NCI-H1417 (cell line): ENCODE measurements around the gene WDR82.
A peak's percentile ranks its signal among the peaks of the same experiment; 100 is the strongest.

Experiments
- DNase-seq, 3 experiments: peaks; one replicate each; lab custom pipeline; 2025; lab: John Stamatoyannopoulos, UW

Gene WDR82

DNA sequence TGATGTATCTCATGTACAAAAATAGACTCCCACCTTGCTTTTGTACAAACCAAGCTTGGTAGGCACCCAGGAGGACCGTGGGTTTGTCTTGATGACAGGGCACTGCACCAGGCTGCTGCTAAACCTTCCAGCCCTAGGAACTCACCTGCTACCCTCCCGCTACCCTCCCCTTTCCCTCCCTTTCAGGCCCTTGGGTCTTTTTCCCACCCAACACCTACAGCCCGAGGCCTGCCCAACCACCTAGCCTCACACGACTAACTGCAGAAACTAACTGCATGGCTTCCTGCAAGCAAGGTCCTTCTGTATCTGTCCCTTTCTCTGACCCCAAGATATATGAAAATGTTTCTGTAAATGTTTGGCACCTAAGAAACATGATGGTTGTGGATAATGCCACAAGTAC, 21.8 kb downstream of the WDR82 start:
- DNase-seq = no peak

DNA sequence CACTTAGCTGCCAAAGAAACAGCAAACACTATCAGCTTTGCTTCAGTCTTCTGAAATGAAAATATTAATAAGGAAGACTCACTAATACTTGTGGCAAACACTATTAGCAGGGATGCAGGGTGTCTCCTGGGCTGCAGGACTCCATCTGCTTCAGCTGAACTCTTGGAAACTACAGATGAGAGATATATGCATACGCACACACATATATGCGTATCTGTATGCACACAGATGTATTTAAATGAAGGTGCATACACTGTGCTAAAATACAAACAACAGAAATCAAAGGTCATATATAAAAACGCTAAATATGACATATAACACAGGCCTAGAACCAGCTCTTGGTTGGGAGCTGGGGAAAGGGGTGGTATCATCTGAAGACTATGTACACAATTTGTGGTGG, 22.3 kb downstream of the WDR82 start:
- no peak for DNase-seq

DNA sequence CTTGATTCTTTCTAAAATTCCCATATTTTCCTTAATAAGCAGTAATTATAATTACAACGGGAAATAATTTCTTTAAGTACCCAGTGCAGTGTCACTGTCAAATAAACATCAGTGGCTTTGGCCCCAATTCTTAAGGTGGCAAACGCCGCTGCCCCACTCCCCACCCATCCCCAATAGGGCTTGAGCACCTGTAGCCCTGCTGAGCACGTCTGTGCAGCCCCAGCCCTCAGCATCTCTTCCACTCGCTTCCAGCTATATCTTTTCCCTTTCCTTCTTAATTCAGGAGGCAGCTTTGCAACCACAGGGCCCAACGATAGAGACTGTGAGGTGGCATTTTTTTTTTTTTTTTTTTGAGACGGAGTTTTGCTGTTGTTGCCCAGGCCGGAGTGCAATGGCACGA, 23.8 kb downstream of the WDR82 start:
- no peak for DNase-seq

DNA sequence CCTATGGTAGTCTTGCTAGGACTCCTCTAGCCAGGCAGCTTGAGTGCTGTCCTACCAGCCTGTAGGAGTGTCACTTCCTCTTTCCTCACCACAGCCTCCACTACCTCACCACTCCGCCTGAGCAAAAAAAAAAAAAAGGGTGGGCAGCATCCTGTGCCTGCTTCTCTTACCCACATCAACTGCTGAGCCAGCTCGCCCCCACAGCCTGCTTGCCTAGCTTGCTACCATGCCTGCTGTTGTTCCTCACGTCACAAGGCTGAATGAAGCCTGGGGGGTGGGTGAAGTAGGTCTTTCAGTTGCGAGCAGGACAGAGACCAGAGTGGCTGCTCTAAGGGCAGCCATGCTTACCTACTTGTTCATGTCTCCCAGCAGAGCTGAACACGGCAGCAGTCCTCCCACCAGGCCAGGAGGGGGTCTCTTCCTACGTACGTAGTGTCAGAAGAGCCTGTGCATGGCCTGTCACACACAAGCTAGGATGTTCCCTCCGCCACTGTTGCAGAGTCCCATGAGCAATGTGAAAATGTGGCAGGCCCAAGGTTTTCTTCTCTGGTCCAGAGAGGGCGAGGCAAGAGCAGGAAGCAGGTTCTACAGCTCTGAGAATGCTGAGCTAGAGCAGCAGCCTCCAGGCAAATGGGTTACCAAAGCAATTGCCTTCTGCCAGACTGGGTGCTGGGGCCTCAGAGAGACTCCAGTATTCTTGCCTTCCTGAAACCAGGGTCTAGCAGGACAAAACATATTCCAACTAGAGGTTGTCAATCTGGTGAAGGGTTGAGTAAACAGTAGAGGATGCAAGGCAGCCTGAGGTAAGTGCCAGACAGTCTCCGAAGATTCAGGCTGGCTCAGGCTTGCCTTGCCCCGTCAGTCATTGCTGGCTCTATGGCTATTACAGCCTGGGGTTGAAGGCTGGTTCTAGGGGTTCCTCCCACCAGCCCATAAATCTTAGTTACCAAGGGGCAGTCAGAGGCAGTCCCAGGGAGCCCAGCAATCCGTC, 24.8 kb downstream of the WDR82 start:
- DNase-seq = no peak

DNA sequence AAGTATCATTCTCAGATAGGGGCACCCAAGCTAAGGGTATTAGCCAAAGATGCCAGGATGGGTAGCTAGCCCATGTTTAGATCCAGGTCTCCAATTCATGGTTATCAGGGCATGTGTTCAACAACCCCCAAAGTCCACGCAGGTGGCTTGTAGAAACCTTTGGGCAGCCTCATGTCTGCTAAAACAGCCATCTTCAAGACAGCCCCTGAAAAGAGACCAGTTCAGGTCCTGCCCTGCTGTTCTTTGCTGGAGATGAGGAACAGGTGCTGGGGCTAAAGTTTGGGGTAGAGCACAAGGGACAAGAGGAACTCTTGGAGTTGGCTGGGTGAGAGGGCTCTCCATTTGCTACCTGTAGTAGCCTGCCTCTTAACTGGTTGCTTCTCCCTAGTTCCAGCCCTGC, 28.3 kb downstream of the WDR82 start:
- DNase-seq = no peak

DNA sequence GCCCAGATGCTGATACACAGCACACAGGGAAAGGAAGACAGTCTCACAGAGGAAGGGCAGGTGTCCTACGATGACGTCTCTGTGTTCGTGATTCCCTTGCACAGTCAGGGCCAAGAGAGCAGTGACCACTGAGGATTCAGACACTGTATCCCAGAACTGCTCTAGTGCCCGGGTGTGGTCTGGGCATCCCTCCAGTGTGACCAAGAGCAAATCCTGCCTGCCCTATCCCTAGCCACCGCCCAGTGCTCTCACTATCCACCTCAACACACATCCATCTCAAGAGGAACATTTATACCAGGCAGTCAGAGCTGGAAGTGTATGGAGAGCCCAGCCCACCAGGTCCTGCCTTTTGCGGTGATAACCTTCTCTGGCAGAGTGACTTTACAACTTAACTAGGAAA, 28.8 kb downstream of the WDR82 start:
- no peak for DNase-seq

DNA sequence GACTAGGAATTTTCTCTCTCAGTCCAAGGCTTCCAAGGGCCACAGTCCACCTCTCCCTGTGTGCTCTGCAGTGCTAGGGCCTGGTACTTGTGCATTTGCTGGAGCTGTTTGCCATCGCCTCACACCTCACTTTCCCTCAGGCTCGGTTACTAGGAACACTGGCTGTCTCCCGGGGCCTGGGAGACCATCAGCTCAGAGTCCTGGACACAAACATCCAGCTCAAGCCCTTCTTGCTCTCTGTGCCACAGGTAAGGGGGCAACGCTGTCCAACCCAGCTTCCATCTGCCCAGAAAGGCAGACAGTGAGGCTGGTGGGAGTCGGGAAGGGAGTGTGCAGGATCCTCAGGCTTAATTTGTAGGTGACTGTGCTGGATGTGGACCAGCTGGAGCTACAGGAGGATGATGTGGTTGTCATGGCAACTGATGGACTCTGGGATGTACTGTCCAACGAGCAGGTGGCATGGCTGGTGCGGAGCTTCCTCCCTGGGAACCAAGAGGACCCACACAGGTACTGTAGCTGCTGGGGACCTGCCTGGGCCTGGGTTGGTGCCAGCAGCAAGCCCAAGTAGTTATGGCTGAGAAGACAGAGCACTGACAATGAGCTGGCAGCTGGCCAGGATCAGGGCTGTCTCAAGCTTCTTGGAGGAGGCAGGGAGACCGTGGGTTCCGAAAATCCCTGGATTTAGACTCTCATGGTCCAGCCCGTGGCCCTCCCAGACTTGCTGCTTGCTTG, 29.5 kb downstream of the WDR82 start:
- peak in 2 of 3 experiments; percentile 7 to 29 for DNase-seq

DNA sequence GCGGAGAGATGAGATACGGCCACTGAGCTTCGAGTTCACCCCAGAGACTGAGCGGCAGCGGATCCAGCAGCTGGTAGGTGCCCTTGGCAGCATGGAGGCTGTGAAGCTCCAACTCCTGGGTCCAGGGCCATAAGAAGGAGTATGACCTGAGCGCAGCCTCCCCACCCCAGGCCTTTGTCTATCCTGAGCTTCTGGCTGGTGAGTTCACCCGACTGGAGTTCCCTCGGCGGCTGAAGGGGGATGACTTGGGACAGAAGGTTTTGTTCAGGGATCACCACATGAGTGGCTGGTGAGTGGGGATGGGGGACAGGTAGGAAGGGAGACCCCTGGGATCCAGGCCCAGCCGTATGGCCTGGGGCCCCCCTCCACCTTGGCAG, 30.3 kb downstream of the WDR82 start:
- DNase-seq = no peak

DNA sequence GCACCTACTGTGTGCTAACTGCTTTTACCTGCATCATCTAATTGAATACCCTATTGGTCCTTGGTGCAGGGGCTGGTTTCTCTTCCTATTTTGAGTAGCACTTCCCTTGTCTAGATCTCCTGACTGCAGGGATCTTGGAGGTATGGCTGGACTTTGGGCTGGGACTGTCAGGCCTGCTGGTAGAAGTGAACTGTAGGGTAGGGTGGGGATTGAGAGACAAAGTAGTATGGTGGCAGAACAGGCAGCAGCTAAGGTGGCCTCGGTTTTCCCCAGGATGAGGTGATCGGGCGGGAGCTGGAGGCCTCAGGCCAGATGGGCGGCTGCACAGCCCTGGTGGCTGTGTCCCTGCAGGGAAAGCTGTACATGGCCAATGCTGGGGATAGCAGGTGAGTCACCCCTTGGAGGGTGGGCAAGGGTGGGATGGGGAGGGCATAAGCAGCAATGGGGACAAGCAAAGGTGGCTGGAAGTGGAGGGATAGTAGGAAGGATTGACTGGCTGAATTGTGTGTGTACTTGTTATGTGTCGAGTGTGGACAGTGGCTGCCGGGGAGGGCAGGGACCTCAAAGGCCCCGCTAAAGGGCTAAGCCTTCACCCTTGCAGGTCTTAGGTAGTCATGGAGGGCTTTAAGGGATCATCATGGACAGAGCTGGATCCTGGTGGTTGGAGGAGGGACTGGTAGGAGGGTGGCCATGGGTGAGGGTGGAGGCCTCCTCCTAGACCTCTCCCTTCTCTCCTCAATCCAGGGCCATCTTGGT, 30.9 kb downstream of the WDR82 start:
- DNase-seq = no peak

DNA sequence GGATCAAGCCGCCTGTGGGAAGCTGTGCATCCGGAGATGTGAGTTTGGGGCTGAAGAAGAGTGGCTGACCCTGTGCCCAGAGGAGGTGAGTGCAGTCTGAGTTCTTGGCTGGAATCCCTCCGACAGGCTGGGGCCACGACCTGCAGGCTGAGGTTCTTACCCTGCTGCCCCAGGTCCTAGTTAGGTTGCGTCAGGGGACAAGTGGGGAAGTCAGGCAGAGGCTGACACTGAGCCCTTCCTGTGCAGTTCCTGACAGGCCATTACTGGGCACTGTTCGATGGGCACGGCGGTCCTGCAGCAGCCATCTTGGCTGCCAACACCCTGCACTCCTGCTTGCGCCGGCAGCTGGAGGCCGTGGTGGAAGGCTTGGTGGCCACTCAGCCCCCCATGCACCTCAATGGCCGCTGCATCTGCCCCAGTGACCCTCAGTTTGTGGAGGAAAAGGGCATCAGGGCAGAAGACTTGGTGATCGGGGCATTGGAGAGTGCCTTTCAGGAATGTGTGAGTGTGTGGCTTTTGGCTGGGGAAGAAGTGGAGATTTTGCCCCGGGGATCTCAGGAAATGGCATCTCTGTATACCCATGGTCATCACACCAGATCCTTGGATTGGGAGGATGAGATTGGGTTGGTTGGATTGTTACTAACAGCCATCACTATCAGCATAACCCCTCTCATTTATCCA, 31.6 kb downstream of the WDR82 start:
- no peak for DNase-seq

DNA sequence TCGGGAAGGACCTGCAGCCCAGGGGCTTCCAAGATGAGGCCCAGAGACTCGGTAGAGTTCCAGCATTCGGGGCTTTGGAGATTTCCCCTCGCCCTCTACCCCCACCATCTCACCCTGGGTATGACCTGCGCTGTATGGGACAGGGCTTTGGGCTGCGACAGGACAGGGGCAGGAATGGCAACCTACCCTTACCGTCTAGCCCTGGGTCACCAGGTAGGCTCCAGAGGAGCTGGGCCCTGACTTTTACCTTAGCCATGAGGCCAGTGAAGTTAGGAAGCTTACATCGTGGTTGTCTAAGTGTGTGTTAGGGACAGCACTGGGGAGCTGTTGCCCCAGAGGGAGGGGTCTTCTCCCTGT, 32.2 kb downstream of the WDR82 start:
- no peak for DNase-seq

DNA sequence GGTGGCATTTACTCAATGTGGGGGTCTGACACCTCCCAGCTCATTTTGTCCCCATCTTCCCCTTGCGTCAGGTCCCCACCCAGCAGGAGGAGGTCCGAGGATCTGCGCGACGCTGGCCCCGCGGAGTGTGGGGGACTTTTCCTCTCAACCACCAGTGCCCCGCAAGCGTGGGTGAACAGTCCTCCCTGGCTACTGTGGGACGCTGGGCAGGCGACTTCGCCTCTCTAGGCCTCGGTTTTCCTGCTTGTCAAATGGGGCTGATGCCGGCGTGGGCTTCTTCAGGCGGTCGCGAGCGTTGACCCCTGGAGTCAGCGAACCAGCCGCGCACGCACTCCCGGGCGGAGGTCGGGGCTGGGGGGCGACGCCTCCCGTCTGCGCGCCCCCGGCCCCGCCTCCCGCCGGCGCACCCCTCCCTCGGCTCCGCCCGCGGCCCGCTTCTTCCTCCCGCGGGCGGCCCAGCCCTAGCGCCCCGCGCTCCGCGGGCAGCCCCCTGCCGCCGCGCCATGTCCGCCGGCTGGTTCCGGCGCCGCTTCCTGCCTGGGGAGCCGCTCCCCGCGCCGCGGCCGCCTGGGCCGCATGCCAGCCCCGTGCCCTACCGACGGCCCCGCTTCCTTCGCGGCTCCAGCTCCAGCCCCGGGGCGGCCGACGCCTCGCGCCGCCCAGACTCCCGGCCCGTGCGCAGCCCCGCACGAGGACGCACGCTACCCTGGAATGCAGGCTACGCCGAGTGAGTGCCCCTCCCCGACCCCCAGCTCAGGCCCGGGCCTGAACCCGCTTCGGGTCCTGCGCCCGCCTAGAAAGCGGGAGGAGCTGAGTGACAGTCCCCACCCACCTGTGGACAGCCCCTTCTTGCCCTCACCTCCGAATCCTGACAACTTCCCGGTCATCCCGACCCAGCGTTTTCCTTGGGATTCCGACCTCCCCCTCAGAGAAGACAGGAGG, 32.9 kb downstream of the WDR82 start, which contains the start of gene PPM1M:
PPM1M (plus strand) TSS at position 438 of the 942 bp plus-strand sequence; CDS start at position 504, 66 bp downstream.
- peak in 2 of 3 experiments; percentile 40 to 50 for DNase-seq

DNA sequence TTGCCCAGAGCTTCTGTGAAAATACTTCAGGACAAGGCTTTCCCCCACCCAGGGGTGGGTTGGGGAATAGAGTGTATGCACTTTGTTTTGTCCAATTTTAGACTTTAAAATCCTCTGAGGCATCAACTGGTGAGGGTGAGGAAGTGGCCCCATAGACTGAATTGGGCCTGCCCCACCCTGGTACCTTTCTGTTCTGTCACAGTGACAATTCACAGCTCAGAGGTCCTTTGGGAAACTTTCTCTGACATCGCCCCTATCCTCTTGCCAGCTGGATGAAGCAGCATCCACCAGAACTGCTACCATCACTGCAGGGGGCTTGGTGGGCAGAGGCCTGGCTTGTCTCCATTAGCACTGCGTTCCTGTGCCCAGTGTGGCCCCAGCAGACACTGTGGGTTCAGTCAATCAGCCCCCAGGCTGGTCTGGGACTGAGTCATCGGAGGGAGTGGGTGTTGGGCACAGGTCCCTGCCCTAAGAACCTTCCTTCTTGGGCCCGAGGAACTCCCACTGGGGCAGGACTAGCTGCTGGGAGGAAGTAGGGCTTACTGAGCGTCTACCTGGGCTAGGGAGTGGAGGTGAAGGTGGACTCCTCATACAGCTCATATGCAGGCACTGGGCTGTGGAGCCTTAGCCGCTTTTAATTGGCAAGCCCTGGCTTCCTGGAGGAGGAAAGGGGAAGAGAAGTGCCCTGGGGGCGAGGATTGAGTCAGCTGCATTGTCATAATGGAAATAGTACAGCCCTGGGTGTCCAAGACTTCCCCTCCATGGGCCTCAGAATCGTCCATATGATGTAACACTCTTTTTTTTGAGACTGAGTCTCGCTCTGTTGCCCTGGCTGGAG, 34.4 kb downstream of the WDR82 start:
- DNase-seq = peak in 1 of 3 experiments; percentile 1

DNA sequence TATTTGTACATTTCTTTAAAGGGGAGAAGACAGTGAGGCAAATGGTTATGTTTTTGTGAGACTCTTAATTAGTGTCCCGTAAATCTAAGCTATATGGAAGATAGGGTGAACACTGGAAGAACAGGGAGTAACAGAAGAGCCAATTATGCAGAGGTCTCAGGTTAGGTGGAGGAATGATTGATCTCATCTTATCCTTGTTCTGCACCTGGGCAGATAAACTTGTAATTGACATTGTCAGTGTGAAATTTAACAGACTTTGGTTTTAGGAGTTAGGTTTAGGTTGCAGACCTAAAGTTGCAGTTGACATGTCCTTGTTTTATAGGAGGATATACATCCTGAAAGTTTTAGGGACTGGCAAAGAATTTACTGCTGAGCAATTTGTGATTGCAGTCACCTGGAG, 36.4 kb downstream of the WDR82 start:
- no peak for DNase-seq

DNA sequence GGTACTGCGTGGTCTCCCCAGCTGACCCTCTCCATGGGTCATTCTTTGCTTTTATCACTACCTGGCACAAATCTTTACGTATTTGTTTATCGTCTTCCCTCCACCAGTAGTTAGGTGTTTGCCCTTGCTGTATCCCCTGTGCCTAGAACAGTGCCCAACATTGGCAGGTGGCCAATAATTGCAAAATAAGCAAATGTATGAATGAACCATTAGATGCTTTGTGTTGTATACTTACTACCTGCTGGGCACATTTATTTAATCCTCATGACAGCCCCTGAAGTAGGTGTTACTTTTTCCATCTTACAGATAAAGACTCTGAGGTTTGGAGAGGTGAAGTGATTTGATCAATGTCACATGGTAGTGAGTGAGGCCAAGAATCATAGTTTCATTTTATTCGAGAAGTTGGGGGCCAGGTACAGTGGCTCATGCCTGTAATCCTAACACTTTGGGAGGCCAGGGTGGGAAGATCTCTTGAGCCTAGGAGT, 37.5 kb downstream of the WDR82 start:
- peak in 2 of 3 experiments; percentile 37 to 66 for DNase-seq

DNA sequence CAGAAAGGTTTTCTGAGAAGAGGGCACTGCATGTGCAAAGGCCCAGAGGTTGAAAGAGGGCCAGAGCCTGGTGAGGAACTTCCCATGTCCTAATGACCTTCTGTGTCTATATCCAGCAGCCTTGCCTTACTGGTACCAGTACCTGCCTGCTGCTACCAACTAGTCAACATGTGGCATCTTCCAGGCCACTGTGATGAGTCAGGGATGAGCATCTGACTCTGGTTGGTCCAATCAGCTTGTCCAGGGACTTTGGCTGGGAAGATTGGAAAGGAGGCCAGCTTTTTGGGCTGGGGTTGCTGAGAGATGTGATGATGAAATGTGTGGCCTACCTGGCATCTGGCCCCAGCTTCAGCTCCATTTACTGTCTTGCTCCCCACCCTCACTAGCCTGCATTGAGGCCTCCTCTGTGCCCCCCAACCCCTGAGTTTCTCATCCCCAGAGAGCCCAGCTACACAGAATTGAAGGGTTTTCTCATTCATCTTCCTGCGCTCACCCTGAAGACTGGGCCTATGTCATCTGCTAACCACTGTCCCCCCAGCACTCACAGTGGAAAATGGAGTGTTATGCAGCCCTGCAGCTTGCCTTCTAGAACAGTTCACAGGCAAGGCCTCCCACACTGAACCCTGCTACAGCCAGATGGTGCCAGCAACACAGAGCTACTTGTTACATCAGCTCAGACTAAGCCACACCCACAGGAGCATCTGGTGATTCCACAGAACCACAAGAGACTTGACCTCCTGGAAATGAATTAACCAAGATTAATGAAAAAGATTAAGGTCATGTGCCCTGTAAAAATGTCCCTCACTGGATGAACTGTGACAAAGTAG, 38.2 kb downstream of the WDR82 start:
- peak in 2 of 3 experiments; percentile 37 to 66 for DNase-seq

DNA sequence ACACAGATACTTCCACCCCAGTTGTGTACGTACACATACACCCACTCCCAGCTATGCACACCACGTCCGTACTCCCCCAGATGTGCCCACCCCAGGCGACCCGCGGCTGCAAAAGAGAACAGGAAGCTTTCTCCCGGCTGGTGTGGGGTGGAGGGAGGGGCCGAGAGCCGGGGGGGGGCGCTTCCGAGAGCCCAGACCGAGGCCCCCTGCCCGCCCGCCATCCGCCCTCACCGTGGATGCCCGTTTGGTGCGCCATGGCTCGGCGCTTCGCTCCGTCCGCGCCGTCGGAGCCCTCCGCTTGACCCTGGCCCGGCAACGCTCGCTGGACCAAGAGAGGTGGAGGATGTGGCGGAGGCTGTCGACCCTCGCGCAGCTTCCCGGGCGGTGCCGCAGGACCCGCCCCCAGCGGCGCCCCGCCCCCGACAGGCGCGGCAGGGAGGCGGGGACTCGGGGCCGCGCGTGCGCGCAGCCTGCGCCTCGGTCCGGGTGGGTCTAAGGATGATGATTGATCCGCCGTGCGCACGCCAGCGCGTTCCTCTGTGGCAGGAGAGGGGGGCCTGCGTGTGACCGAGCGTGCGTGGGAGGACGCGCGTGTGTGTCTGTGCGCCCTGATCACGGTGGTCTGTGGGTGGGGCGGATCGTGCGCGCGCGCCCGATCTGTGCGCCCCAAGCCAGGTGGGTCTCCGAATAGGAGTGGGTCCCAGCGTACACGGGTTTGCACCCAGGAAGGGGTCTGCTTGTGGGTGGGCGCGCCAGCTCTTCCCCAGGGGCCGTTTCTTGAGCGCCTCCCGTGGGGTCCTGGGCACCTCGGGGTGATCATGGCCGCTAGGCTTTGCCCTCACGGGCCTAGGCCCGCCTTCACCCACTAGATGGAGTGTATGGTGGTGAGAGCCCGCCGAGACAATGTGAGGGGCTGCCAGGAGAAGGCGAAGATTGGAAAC, 39.4 kb downstream of the WDR82 start, which contains the start of gene TWF2:
TWF2 (minus strand) TSS at position 398 of the 941 bp plus-strand sequence; CDS start at position 256, 142 bp downstream.
- peak; percentile 67 to 77 (median 74) for DNase-seq
